NB4 (cell line): Measurements from ENCODE around the gene SELENOP.

Experiments used
- MYC ChIP-seq: IDR thresholded peaks from 2 replicates; pipeline ENCODE4 v1.6.1; 2011; ENCODE audit warnings: low read depth, low read length
- POLR2A ChIP-seq: IDR thresholded peaks from 2 replicates; pipeline ENCODE4 v1.6.1; 2011; ENCODE audit warnings: mild to moderate bottlenecking; ENCODE audit not compliant: insufficient read length; ENCODE audit errors: extremely low read depth
- TF ChIP-seq, protein P1 (sequence below): IDR thresholded peaks from one replicate; pipeline ENCODE4 v1.5.1; 2012; ENCODE audit warnings: low read depth, low read length
- TF ChIP-seq, protein P2 (sequence below): IDR thresholded peaks from 2 replicates; pipeline ENCODE4 v1.6.1; 2011; ENCODE audit warnings: low read depth, low read length

DNA sequence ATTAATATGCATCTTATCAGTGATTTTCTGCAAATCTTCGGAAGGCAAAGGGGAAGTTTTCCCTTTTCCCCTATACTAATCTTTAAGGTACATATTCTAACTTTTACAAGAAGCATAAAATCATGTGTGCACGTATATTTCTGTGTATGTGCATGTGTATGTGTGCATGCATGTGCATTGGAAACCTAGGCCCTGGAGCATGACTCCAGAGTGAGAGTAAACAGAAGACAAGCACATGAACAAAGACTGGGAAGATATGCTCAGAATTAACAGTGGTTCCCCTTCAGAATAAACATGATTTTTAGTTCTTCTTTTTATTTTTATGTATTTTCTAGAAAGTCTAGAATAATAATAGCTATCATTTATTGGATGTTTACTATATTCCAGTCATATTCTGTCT, 10.9 kb upstream of the SELENOP start:
- TF ChIP-seq, protein P1, sequence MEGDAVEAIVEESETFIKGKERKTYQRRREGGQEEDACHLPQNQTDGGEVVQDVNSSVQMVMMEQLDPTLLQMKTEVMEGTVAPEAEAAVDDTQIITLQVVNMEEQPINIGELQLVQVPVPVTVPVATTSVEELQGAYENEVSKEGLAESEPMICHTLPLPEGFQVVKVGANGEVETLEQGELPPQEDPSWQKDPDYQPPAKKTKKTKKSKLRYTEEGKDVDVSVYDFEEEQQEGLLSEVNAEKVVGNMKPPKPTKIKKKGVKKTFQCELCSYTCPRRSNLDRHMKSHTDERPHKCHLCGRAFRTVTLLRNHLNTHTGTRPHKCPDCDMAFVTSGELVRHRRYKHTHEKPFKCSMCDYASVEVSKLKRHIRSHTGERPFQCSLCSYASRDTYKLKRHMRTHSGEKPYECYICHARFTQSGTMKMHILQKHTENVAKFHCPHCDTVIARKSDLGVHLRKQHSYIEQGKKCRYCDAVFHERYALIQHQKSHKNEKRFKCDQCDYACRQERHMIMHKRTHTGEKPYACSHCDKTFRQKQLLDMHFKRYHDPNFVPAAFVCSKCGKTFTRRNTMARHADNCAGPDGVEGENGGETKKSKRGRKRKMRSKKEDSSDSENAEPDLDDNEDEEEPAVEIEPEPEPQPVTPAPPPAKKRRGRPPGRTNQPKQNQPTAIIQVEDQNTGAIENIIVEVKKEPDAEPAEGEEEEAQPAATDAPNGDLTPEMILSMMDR = no peak
- no peak for TF ChIP-seq POLR2A
- TF ChIP-seq, protein P2, sequence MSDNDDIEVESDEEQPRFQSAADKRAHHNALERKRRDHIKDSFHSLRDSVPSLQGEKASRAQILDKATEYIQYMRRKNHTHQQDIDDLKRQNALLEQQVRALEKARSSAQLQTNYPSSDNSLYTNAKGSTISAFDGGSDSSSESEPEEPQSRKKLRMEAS = no peak
- TF ChIP-seq MYC = no peak
